Measurements from ENCODE around the gene ATIC.
A peak's percentile ranks its signal among the peaks of the same experiment; 100 is the strongest.
"Not testable (repeated sequence)": the region's sequence is repeated elsewhere in the genome, so short reads cannot be mapped to it uniquely, and the experiment has no call there.

ATIC gene

GRCh38 chr2:215316336-215316735 is 4.5 kb downstream of the ATIC start:
- no peak for FAIRE-seq

GRCh38 chr2:215319500-215319899 is 7.6 kb downstream of the ATIC start:
- FAIRE-seq = no peak

GRCh38 chr2:215320102-215320501 is 8.2 kb downstream of the ATIC start:
- FAIRE-seq = no peak

GRCh38 chr2:215320679-215321078 is 8.8 kb downstream of the ATIC start:
- no peak for FAIRE-seq

GRCh38 chr2:215324811-215325210 is 13.0 kb downstream of the ATIC start:
- no peak for FAIRE-seq

GRCh38 chr2:215328066-215328465 is 16.2 kb downstream of the ATIC start:
- FAIRE-seq = no peak

- peak; percentile 93 for FAIRE-seq
Measured at GRCh38 chr2:215332872-215333595, 21.2 kb downstream of the ATIC start.

GRCh38 chr2:215338883-215339679 is 27.2 kb downstream of the ATIC start:
- FAIRE-seq = no peak

- no peak for FAIRE-seq
Measured at GRCh38 chr2:215347878-215348277, 36.0 kb downstream of the ATIC start.

- FAIRE-seq = no peak
Measured at GRCh38 chr2:215352602-215353001, 40.7 kb downstream of the ATIC start.

- FAIRE-seq = no peak
Measured at GRCh38 chr2:215354771-215355695, 43.2 kb downstream of the ATIC start.

GRCh38 chr2:215355801-215356200 is 43.9 kb downstream of the ATIC start:
- no peak for FAIRE-seq

- no peak for FAIRE-seq
Measured at GRCh38 chr2:215356334-215356947, 44.6 kb downstream of the ATIC start.

- FAIRE-seq = no peak
Measured at GRCh38 chr2:215356948-215357461, 45.1 kb downstream of the ATIC start.

- FAIRE-seq = no peak
Measured at GRCh38 chr2:215357660-215358059, 45.8 kb downstream of the ATIC start.

GRCh38 chr2:215358312-215358845 is 46.5 kb downstream of the ATIC start:
- no peak for FAIRE-seq

- FAIRE-seq = no peak
Measured at GRCh38 chr2:215358891-215359575, 47.2 kb downstream of the ATIC start.

- FAIRE-seq = no peak
Measured at GRCh38 chr2:215359576-215359922, 47.7 kb downstream of the ATIC start.

- FAIRE-seq = not testable (repeated sequence)
Measured at GRCh38 chr2:215360059-215360458, 48.2 kb downstream of the ATIC start.

GRCh38 chr2:215360596-215360995 is 48.7 kb downstream of the ATIC start:
- FAIRE-seq = peak; percentile 89

- no peak for FAIRE-seq
Measured at GRCh38 chr2:215361211-215361875, 49.5 kb downstream of the ATIC start.
